GM19035 (cell line): ENCODE results near the gene CANT1.

ENCODE experiments used
- ATAC-seq: cut with Tn5 transposase; IDR thresholded peaks from one replicate; pipeline ENCODE4 v1.9.1; 2021; ENCODE audit not compliant: unreplicated experiment

CANT1 gene

DNA sequence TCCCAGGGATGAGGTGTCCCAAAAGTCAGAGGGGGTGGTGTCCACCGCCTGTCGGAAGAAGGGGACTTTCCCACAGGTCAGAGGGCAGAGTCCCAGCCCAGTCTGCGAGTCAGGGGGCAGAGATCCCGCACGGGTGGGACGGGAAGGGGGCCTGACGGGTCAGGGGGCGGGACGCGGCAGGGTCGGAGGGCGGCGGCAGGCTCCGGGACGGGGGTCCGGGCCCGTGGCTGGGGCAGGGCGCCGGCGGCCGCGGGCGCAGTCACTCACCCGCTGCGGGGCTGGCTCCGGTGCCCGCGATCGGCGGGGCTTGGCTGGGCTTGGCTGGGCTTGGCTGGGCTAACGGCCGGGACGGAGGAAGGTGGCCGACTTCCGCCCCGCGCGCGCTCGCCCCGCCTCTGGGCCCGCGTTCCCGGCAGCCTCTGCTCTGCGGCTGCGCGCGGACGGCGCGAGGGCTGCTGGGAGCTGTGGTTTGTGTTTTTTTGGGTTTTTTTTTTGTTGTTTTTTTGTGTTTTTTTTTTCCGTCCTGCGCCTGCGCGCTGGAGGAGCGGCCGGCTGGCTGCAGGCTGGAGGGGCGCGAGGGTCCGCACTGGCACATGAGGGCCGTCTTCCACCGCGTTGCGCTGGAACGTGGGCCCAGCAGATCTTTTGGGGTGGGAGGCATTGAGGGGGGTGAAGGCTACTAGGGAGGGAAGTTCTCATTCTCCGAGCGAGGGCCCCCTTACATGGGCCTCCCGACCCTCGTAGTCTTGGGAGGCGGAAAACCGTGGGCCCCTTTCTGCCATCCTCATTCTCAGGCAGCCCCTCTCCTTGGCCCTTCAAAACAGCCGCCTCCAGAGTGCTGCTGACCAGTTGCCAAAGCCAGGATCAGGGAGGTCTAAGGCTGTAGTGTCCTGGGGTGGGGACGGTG, at the start of gene CANT1:
CANT1 (minus strand) TSS at position 368 of the 907 bp plus-strand sequence. CDS start 12,142 bp downstream, outside the sequence.
- peak; percentile 92 for ATAC-seq

DNA sequence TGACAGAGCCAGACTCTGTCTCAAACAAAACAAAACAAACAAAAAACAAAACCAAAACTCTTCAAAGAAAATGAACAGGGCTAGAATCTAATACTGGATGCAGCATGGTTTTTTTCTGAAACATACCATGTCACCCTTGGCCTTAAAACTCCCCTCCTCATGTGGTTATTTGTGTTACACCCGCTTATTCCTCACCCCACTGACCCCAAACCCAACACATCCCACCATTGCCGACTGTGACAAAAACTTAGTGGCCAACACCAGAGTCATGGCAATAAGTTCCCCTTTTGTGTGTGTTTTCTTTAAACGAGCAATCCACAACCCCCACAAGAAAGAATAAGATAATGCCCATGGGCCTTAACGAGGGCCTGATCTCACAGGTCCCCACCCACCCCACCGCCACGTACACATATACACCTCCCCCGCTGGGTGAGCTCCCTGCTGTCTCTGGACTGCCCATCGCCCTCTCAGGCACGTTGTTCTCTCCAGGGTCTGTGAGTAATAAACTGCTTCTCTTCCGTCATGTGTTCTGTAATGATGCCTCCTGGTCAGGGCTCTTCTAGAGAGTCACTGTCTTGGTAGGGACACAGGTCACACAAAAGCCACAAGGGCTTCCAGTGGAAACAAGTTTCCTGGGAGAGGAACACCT, 48.3 kb upstream of the CANT1 start:
- no peak for ATAC-seq

DNA sequence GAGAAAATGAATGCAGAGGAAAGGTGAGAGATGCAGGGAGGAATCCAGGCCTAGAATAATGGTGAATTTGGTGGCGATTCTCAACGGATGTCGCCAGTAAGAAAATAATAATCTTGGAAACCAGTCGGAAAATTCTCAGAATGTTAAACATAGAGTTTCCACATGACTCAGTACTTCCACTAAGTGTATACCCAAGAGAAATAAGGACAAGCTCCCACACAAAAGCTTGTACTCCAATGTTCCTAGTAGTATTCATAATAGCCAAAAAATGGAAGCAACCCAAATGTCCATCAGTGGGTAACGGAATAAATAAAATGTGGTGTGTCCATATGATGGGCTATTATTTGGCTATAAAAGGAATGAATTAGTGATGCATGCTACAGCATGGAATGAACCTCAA, 45.6 kb upstream of the CANT1 start:
- no peak for ATAC-seq

DNA sequence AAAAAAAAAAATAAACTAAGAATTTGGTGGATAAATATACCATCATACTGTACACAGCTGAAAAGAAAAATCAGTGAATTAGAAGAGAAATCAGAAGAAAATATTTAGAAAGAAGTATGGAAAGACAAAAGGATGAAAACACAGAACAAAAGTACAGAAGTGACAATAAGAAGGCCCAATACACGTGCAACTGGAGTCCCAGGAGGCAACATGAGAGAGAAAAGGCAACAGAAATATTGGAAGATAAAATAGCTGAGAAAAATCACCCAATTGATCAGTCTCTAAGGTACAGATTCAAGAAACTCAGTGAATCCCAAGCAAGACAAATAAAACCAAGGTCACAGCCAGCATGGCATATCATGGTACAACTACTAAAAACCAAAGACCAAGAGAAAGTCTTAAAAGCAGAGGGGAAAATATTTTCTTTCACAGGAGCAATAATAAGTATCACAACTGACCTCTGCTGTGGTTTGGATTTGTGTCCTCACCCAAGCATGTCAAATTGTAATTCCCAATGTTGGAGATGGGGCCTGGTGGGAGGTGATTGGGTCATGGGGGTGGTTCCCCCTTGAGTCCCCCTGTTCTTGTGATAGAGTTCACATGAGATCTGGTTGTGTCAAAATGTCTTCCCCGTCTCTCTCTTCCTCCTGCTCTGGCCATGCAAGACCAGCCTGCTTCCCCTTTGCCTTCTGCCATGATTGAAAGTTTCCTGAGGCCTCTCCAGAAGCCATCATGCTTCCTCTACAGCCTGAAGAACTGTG, 44.8 kb upstream of the CANT1 start:
- no peak for ATAC-seq

DNA sequence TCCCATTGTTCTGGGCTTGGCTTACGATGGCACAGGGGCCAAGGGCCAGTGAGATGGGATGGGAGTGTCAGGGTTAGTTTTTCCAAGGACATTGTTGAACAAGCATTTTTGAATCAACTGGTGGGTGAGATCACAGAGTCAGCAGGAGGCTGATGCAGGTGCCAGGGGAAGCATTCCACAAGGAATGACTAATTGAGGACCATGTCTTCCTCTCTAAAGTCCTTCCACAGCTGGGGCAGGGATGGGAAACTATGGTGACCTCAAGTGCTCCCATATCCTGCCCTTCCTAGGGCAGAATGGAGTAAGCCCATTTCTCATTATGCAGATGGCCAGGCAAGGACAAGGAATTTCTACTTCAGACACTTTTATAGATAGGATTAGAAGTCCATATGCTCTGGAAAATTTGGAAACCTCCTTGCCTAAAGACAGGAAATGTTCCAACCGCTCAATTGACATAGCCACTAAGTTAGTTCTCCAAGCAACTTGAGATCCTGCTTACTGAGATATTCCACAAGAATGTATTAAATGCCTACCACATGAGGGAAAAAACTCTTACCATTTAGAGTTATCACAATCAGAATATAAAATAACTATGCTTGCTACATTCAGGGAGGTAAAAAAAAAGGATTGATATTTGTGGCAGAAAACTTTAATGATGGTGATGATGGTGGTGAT, 43.8 kb upstream of the CANT1 start:
- ATAC-seq, result no peak

DNA sequence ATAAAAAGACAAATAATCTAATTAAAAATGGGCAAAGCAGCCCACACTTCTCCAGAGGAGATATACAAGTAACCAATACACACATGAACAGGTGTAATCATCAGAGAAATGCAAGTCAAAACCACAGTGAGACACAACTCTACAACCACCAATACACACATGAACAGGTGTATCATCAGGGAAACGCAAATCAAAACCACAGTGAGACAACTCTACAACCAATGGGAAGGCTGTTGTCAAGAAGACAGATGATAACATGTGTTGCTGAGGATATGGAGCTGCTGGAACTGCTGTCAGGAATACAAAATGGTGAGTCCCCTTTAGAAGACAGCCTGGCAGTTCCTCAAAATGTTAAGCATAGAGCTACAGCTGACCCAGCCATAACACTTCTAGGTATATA, 42.6 kb upstream of the CANT1 start:
- ATAC-seq, result no peak

DNA sequence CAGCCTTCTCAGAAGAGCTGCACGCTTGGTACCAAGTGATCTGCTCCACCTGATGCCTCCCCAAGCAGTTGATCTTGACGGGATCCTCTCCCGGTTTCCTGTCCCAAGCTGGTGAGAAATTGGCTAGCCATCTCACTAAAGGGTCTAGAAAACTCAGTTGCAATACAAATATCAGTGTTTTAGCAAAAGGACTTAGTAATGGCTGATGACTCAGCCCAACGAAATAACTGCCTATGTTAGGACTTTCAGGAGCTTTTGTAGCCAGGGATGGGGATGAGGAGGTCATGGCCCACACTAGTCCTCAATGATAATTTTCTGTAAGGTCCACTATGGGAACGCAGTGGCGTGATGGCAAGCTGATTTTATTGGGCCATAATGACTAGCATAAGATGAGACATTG, 41.7 kb upstream of the CANT1 start:
- no peak for ATAC-seq

DNA sequence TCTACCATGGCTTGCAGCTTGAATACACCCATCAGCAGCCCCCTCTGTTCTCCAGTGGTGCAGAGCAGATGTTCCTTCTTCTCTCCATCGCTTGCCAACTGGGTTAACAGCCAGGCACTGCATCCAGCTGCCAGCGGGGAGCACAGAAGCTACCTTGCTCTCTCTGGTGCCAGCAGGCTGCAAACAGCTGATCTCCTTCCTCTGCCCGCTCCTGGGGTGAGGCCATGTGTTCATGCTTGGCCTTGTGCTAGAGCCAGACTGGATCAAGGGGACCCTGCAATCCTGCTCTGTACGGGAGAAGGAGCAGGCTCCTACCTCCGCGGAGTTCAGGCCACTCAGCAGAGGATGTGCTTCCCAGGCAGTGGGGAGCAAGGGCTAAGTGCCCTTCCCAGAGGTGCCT, 41.0 kb upstream of the CANT1 start:
- ATAC-seq, result no peak

DNA sequence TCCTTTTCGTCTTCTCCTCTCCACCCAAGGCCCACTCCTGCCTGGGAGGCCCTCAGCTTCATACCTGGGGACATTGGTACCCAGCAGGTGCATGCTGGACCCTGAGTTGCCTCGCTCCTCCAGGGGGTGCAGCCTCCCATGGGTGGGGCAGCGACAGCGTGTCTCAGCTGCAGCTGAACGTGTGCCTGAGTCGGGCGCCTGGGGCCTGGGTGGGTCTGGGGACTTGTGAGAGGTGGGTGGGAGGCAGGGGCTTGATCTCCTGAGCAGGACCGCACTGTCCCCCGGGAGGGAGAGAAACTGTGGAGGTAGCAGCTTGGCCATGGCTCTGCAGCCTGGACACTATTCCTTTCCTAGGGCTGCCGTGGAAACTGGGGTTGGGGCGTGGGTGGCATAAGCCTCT, 40.3 kb upstream of the CANT1 start:
- no peak for ATAC-seq

DNA sequence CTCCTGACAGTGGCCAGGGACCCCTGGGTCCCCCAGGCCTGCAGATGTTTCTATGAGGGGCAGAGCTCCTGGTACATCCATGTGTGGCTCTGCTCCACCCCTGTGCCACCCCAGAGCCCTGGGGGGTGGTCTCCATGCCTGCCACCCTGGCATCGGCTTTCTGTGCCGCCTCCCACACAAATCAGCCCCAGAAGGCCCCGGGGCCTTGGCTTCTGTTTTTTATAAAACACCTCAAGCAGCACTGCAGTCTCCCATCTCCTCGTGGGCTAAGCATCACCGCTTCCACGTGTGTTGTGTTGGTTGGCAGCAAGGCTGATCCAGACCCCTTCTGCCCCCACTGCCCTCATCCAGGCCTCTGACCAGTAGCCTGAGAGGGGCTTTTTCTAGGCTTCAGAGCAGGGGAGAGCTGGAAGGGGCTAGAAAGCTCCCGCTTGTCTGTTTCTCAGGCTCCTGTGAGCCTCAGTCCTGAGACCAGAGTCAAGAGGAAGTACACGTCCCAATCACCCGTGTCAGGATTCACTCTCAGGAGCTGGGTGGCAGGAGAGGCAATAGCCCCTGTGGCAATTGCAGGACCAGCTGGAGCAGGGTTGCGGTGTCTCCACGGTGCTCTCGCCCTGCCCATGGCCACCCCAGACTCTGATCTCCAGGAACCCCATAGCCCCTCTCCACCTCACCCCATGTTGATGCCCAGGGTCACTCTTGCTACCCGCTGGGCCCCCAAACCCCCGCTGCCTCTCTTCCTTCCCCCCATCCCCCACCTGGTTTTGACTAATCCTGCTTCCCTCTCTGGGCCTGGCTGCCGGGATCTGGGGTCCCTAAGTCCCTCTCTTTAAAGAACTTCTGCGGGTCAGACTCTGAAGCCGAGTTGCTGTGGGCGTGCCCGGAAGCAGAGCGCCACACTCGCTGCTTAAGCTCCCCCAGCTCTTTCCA, 39.5 kb upstream of the CANT1 start:
- no peak for ATAC-seq

DNA sequence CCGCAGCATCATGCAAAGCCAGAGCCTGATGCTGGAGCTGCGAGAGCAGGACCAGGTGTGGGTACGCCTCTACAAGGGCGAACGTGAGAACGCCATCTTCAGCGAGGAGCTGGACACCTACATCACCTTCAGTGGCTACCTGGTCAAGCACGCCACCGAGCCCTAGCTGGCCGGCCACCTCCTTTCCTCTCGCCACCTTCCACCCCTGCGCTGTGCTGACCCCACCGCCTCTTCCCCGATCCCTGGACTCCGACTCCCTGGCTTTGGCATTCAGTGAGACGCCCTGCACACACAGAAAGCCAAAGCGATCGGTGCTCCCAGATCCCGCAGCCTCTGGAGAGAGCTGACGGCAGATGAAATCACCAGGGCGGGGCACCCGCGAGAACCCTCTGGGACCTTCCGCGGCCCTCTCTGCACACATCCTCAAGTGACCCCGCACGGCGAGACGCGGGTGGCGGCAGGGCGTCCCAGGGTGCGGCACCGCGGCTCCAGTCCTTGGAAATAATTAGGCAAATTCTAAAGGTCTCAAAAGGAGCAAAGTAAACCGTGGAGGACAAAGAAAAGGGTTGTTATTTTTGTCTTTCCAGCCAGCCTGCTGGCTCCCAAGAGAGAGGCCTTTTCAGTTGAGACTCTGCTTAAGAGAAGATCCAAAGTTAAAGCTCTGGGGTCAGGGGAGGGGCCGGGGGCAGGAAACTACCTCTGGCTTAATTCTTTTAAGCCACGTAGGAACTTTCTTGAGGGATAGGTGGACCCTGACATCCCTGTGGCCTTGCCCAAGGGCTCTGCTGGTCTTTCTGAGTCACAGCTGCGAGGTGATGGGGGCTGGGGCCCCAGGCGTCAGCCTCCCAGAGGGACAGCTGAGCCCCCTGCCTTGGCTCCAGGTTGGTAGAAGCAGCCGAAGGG, 38.6 kb upstream of the CANT1 start:
- no peak for ATAC-seq

DNA sequence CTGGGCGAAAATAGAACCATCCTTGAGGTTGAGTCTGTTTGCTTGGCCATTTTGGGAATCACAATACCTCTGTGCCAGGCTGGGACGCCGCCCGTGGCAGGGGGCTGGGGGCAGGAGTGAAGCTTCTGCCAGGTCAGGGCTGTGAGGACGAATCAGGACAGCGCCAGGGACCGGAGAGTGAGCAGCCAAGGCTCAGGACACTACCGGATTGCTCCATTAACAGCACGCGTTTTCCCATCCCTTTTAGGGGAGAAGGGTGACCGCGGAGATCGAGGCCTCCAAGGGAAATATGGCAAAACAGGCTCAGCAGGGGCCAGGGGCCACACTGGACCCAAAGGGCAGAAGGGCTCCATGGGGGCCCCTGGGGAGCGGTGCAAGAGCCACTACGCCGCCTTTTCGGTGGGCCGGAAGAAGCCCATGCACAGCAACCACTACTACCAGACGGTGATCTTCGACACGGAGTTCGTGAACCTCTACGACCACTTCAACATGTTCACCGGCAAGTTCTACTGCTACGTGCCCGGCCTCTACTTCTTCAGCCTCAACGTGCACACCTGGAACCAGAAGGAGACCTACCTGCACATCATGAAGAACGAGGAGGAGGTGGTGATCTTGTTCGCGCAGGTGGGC, 37.8 kb upstream of the CANT1 start:
- no peak for ATAC-seq

DNA sequence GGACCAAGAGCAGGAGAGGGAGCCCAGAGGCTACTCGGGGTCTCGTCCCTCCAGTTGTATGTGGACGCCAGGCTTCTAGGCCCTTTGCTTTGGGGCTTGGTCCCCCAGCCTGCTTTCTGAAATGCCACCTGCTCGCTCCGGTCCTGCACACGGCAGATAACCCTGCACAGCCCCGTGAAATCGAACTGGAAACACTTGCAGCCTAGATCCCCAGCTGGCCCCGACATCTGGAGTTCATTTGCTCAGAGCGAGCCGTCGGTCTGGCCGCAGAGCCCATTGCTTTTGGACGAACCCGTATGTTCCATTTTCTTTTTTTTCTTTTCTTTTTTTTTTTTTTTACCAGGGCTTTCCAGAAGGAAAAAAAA, 37.3 kb upstream of the CANT1 start:
- ATAC-seq, result no peak

DNA sequence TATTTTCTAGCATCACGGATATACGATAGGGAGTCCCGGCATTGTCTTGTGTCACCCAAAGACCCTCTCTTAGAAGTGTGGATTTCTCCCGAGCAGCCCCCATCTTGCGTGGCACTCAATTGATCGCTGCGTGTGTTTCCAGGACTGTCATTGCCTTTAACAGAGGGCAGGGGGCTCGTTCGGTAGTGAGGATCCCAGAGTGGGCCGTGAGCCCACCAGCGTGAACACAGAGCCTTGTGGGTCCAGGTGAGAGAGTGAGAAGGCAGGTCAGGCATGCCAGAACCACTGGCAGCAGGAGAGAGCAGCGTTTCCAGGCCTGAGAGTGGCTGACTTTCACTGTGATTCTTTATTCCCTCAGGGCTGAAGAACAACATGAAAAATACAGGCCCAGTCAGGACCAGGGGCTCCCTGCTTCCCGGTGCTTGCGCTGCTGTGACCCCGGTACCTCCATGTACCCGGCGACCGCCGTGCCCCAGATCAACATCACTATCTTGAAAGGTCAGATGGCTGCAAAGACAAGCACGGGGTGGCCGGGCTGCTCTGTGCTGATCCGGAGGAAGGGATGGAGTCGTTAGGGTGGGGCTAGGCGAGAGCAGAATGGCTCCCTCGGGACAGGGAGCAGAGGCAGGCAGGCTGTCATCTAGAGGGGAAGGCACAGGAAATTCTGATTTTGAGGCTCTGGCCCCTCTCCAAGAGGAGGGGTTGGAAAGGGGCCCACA, 36.8 kb upstream of the CANT1 start:
- ATAC-seq, result no peak

DNA sequence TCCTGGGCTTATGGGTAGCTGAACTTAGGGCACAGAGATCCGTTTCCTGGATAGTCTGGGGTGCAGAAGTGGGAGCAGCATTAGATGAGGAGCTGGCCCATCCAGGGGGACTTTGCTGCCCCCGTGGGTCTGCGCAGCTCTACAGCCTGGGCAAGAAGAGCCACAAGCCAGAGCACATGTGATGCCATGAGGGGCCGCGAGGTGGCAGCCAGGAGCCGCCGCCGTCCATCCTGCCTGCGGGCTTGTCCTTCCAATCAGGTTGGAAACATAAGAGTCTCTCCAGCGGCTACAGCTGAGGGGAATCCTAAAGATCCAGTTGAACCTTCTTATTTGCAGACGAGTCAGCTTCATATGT, 36.3 kb upstream of the CANT1 start:
- no peak for ATAC-seq

DNA sequence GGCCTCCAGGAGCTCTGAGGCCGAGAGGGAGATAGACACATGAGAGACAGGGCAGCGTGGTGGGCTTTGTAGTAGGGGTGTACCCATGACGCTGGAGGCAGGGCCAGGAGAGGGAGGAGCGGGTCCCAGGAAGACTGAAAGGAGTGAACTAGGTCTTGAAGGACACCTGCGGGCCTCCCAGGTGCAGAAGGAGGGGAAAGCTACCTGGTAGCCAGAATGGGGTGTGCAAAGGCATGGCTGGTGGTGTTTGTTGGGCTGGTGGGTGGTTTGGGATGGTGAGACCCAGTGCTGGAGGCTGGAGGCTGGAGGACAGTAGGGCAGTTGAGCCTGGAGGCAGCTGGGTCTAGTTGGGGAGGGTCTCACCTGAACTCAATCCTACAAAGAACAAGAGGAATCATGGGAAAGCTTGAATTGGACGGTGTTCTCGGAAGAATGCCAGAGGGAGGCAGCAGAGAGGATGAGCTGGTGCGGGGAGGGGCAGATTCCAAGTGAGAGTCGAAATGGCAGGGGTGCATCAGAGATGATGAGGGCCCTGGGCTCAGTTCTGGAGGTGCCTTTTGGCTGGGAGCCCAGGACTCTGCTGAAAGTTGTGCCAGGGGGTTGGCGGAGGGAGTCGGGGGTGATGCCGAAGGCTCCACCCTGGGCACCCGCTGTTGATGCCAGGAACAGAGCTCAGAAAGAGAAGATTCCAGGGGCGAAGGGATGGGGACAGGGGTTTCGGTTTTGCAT, 35.6 kb upstream of the CANT1 start:
- no peak for ATAC-seq

DNA sequence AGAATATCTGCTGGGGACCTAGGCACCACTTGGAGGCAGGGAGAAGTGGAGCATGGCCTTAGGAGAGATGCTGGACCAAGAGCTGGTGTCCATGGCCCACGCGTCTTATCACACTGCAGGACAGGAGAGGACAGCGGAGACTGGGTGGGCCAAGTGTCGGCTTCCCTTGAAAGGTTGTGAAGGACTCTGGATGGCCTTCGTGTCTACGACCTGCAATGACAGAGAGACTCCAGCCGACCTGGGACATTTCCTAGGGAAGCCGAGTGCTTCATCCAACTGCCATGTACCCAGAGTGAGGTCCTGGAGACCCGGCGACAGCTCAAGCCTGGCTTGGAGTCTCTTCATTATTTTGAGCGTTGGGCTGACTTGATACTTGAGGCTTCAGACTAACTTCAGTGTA, 34.9 kb upstream of the CANT1 start:
- no peak for ATAC-seq

DNA sequence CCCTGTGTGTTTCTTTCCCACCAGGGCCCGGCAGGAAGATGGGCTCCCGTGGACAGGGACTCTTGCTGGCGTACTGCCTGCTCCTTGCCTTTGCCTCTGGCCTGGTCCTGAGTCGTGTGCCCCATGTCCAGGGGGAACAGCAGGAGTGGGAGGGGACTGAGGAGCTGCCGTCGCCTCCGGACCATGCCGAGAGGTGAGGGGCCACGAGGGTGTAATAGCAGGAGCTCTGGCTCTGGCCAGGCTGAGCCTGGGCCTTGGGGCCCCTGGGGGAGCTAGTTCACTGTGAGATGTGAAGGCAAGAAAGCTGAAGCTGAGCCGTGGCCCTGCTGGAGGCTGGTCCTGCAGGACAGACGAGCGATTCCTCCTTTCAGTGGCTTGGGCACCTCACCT, 34.4 kb upstream of the CANT1 start:
- no peak for ATAC-seq
